GM23338 (cell line): Measurements from ENCODE around the gene ZCCHC2. TPM values are rescaled to one million over a fixed set of nuclear protein-coding genes. Genes with fewer than 3 reads are reported as not detected.

Experiments
- ATAC-seq: fragments of 200-7000 bp; cut with Tn5 transposase; 3 replicates; pipeline ENCODE4 v1.9.1; 2020
- DNase-seq: peaks from one replicate; pipeline ENCODE4 v3.0.0-alpha.2; 2015; ENCODE audit warnings: low spot score
- H2AFZ ChIP-seq: fragments of 200-600 bp; sonication (generic); 2 replicates; pipeline ENCODE4 v1.8.0; 2016; ENCODE audit warnings: antibody characterized with exemption, mild to moderate bottlenecking, moderate library complexity
- H3F3A ChIP-seq: fragments of 200-600 bp; sonication (generic); replicated peaks from 2 replicates; pipeline ENCODE4 v1.8.0; 2017; ENCODE audit warnings: antibody characterized with exemption, mixed run types, low read depth
- H3K27ac ChIP-seq: fragments of 200-600 bp; sonication (generic); 2 replicates; pipeline ENCODE4 v1.6.1; 2016; ENCODE audit warnings: low read depth
- H3K27me3 ChIP-seq: fragments of 200-600 bp; sonication (generic); 2 replicates; pipeline ENCODE4 v1.8.0; 2016; ENCODE audit warnings: mild to moderate bottlenecking, mixed run types, moderate library complexity; ENCODE audit not compliant: insufficient read depth
- H3K36me3 ChIP-seq: fragments of 200-600 bp; sonication (generic); 2 replicates; pipeline ENCODE4 v1.8.0; 2016; ENCODE audit warnings: mild to moderate bottlenecking; ENCODE audit not compliant: insufficient read depth
- H3K4me1 ChIP-seq: fragments of 200-600 bp; sonication (generic); 2 replicates; pipeline ENCODE4 v1.8.0; 2016; ENCODE audit warnings: mild to moderate bottlenecking, moderate library complexity; ENCODE audit not compliant: insufficient read depth
- H3K4me2 ChIP-seq: fragments of 200-600 bp; sonication (generic); 2 replicates; pipeline ENCODE4 v1.7.1; 2017; ENCODE audit warnings: mixed run types
- H3K4me3 ChIP-seq: fragments of 200-600 bp; sonication (generic); 2 replicates; pipeline ENCODE4 v1.6.1; 2016; ENCODE audit warnings: mixed run types
- H3K79me2 ChIP-seq: fragments of 200-600 bp; sonication (generic); replicated peaks from 2 replicates; pipeline ENCODE4 v1.8.0; 2017; ENCODE audit warnings: mild to moderate bottlenecking; ENCODE audit not compliant: insufficient read depth
- H3K9me2 ChIP-seq: fragments of 200-600 bp; sonication (generic); 2 replicates; pipeline ENCODE4 v1.8.0; 2017; ENCODE audit not compliant: insufficient read depth
- H4K20me1 ChIP-seq: fragments of 200-600 bp; sonication (generic); replicated peaks from 2 replicates; pipeline ENCODE4 v1.8.0; 2017; ENCODE audit warnings: mild to moderate bottlenecking; ENCODE audit not compliant: insufficient read depth
- H3K27ac Mint-ChIP-seq: 2 replicates; pipeline ENCODE4 v1.8.0; 2020; ENCODE audit warnings: inconsistent platforms, mild to moderate bottlenecking, moderate library complexity, mixed read lengths
- H3K27me3 Mint-ChIP-seq: 3 replicates; pipeline ENCODE4 v1.8.0; 2022; ENCODE audit warnings: low read depth, mild to moderate bottlenecking, moderate library complexity, mixed read lengths, inconsistent platforms; ENCODE audit not compliant: insufficient read depth, poor library complexity
- H3K36me3 Mint-ChIP-seq: 3 replicates; pipeline ENCODE4 v1.8.0; 2021; ENCODE audit warnings: low read depth, mild to moderate bottlenecking, inconsistent platforms, moderate library complexity, mixed read lengths
- H3K4me1 Mint-ChIP-seq: 3 replicates; pipeline ENCODE4 v1.8.0; 2020; ENCODE audit warnings: mild to moderate bottlenecking, inconsistent platforms, mixed read lengths
- H3K4me3 Mint-ChIP-seq: 3 replicates; pipeline ENCODE4 v1.8.0; 2021; ENCODE audit warnings: moderate library complexity, mild to moderate bottlenecking, inconsistent platforms, mixed read lengths
- H3K9me3 Mint-ChIP-seq: 3 replicates; pipeline ENCODE4 v1.8.0; 2020; ENCODE audit warnings: moderate library complexity, mild to moderate bottlenecking, inconsistent platforms, mixed read lengths
- STAT1 ChIP-seq: IDR thresholded peaks from one replicate; pipeline ENCODE4 v1.6.1; 2016; ENCODE audit warnings: antibody characterized with exemption; ENCODE audit not compliant: unreplicated experiment
- ZNF331 ChIP-seq: fragments of 250-450 bp; sonication (Bioruptor Pico); IDR thresholded peaks from 2 replicates; pipeline ENCODE4 v1.5.0; 2020; ENCODE audit warnings: low read depth, mild to moderate bottlenecking, moderate library complexity
- polyA plus RNA-seq: library from polyadenylated mRNA; unstranded; fragments of >200 nt; fragmentation: Nextera tagmentation; extraction: Ambion mirVana; gene quantifications from 2 replicates; pipeline ENCODE4 v1.2.1, GENCODE V29; 2016
- total RNA-seq: library from RNA; depleted of rRNA; stranded (reverse); fragments of >200 nt; shearing (Covaris generic); gene quantifications from 2 replicates; pipeline ENCODE4 v1.2.3, GENCODE V29; 2014
- TF ChIP-seq, protein P1 (sequence below): IDR thresholded peaks from one replicate; pipeline ENCODE4 v1.6.1; 2018; ENCODE audit warnings: antibody characterized with exemption; ENCODE audit not compliant: unreplicated experiment
- TF ChIP-seq, protein P2 (sequence below): fragments of 250-450 bp; sonication (Bioruptor Pico); IDR thresholded peaks from 2 replicates; pipeline ENCODE4 v1.5.0; 2020; ENCODE audit warnings: mild to moderate bottlenecking, moderate library complexity

Gene ZCCHC2
- total and polyA plus RNA-seq, 2 experiments from 2014 or later = 5.4 to 15.4 TPM

GRCh38 chr18:62531931-62532330 is 9.1 kb downstream of the ZCCHC2 start:
- no peak for ATAC-seq
- peaks cover 45% of the 10 kb centered on the region for H3K79me2 ChIP-seq

DNA sequence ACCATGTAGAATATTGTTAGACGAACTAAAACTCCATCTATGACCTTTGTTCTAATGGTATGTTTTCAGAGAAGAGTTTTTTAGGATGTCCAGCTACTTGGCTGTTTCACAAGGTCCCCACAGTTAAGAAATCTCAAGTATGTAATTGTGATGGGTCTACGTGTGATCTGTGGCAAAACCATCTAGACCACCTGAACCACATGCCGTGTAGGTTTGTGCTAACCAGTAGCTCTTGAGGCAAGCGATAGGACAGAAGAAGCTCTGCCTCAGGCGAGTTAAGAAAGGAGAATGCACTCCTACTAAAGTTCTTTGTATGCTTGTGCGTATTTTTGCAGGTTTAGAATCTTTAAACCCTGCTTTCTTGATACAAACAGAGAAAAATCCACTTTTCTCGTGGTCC is 13.2 kb downstream of the ZCCHC2 start:
- DNase-seq (no peak), ATAC-seq (no peak)
- no peak overlapping the region for H3K4me2 ChIP-seq
- H2AFZ ChIP-seq = no peak overlapping the region
- H3K27me3 ChIP-seq = no peaks in the 10 kb centered on the region
- no peaks in the 10 kb centered on the region for H3K9me2 ChIP-seq
- H3K27ac ChIP-seq = no peak overlapping the region
- H3K4me1 ChIP-seq = no peaks in the 10 kb centered on the region
- H3F3A ChIP-seq = no peaks in the 10 kb centered on the region
- H3K79me2 ChIP-seq = peaks cover 27% of the 10 kb centered on the region
- H3K4me3 ChIP-seq = no peak overlapping the region
- Mint-ChIP-seq H3K27ac (no peak overlapping the region), H3K36me3 (no peaks in the 10 kb centered on the region), H3K9me3 (no peaks in the 10 kb centered on the region), H3K4me1 (no peaks in the 10 kb centered on the region; the same call in 2 of the 3 replicates), H3K27me3 (no peaks in the 10 kb centered on the region), H3K4me3 (no peak overlapping the region)
- no peaks in the 10 kb centered on the region for H3K36me3 ChIP-seq
- no peaks in the 10 kb centered on the region for H4K20me1 ChIP-seq
- TF ChIP-seq, protein P1, sequence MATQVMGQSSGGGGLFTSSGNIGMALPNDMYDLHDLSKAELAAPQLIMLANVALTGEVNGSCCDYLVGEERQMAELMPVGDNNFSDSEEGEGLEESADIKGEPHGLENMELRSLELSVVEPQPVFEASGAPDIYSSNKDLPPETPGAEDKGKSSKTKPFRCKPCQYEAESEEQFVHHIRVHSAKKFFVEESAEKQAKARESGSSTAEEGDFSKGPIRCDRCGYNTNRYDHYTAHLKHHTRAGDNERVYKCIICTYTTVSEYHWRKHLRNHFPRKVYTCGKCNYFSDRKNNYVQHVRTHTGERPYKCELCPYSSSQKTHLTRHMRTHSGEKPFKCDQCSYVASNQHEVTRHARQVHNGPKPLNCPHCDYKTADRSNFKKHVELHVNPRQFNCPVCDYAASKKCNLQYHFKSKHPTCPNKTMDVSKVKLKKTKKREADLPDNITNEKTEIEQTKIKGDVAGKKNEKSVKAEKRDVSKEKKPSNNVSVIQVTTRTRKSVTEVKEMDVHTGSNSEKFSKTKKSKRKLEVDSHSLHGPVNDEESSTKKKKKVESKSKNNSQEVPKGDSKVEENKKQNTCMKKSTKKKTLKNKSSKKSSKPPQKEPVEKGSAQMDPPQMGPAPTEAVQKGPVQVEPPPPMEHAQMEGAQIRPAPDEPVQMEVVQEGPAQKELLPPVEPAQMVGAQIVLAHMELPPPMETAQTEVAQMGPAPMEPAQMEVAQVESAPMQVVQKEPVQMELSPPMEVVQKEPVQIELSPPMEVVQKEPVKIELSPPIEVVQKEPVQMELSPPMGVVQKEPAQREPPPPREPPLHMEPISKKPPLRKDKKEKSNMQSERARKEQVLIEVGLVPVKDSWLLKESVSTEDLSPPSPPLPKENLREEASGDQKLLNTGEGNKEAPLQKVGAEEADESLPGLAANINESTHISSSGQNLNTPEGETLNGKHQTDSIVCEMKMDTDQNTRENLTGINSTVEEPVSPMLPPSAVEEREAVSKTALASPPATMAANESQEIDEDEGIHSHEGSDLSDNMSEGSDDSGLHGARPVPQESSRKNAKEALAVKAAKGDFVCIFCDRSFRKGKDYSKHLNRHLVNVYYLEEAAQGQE = no peak
- TF ChIP-seq, protein P2, sequence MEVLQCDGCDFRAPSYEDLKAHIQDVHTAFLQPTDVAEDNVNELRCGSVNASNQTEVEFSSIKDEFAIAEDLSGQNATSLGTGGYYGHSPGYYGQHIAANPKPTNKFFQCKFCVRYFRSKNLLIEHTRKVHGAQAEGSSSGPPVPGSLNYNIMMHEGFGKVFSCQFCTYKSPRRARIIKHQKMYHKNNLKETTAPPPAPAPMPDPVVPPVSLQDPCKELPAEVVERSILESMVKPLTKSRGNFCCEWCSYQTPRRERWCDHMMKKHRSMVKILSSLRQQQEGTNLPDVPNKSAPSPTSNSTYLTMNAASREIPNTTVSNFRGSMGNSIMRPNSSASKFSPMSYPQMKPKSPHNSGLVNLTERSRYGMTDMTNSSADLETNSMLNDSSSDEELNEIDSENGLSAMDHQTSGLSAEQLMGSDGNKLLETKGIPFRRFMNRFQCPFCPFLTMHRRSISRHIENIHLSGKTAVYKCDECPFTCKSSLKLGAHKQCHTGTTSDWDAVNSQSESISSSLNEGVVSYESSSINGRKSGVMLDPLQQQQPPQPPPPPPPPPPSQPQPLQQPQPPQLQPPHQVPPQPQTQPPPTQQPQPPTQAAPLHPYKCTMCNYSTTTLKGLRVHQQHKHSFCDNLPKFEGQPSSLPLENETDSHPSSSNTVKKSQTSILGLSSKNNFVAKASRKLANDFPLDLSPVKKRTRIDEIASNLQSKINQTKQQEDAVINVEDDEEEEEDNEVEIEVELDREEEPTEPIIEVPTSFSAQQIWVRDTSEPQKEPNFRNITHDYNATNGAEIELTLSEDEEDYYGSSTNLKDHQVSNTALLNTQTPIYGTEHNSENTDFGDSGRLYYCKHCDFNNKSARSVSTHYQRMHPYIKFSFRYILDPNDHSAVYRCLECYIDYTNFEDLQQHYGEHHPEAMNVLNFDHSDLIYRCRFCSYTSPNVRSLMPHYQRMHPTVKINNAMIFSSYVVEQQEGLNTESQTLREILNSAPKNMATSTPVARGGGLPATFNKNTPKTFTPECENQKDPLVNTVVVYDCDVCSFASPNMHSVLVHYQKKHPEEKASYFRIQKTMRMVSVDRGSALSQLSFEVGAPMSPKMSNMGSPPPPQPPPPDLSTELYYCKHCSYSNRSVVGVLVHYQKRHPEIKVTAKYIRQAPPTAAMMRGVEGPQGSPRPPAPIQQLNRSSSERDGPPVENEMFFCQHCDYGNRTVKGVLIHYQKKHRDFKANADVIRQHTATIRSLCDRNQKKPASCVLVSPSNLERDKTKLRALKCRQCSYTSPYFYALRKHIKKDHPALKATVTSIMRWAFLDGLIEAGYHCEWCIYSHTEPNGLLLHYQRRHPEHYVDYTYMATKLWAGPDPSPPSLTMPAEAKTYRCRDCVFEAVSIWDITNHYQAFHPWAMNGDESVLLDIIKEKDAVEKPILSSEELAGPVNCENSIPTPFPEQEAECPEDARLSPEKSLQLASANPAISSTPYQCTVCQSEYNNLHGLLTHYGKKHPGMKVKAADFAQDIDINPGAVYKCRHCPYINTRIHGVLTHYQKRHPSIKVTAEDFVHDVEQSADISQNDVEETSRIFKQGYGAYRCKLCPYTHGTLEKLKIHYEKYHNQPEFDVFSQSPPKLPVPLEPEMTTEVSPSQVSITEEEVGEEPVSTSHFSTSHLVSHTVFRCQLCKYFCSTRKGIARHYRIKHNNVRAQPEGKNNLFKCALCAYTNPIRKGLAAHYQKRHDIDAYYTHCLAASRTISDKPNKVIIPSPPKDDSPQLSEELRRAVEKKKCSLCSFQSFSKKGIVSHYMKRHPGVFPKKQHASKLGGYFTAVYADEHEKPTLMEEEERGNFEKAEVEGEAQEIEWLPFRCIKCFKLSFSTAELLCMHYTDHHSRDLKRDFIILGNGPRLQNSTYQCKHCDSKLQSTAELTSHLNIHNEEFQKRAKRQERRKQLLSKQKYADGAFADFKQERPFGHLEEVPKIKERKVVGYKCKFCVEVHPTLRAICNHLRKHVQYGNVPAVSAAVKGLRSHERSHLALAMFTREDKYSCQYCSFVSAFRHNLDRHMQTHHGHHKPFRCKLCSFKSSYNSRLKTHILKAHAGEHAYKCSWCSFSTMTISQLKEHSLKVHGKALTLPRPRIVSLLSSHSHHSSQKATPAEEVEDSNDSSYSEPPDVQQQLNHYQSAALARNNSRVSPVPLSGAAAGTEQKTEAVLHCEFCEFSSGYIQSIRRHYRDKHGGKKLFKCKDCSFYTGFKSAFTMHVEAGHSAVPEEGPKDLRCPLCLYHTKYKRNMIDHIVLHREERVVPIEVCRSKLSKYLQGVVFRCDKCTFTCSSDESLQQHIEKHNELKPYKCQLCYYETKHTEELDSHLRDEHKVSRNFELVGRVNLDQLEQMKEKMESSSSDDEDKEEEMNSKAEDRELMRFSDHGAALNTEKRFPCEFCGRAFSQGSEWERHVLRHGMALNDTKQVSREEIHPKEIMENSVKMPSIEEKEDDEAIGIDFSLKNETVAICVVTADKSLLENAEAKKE (CRISPR knock-in tag) = no peak
- no peak for TF ChIP-seq STAT1

More at GRCh38 chr18:62531931-62532330, 9.1 kb downstream of the ZCCHC2 start:
- Mint-ChIP-seq H3K36me3 (no peaks in the 10 kb centered on the region), H3K27ac (no peak overlapping the region), H3K9me3 (no peaks in the 10 kb centered on the region), H3K27me3 (peaks cover 3% of the 10 kb centered on the region), H3K4me3 (no peak overlapping the region), H3K4me1 (peaks cover 13% of the 10 kb centered on the region; the same call in 2 of the 3 replicates)
- DNase-seq = no peak
- peaks cover 9% of the 10 kb centered on the region for H3K4me1 ChIP-seq
- H3K4me2 ChIP-seq = no peak overlapping the region
- H3K36me3 ChIP-seq = no peaks in the 10 kb centered on the region
- H3K4me3 ChIP-seq = no peak overlapping the region
- no peak overlapping the region for H2AFZ ChIP-seq
- H3K27ac ChIP-seq = no peak overlapping the region
- H3F3A ChIP-seq = no peaks in the 10 kb centered on the region
- H3K27me3 ChIP-seq = no peaks in the 10 kb centered on the region
- TF ChIP-seq ZNF331 (CRISPR knock-in tag) = no peak
- no peaks in the 10 kb centered on the region for H3K9me2 ChIP-seq
- no peaks in the 10 kb centered on the region for H4K20me1 ChIP-seq
